ENCODE results near the gene TTC16.

Gene TTC16

GRCh38 chr9:127722055-127722745 is 6.3 kb downstream of the TTC16 start:
- no peak for DNase-seq

GRCh38 chr9:127723013-127723412 is 7.1 kb downstream of the TTC16 start:
- no peak for DNase-seq

DNA sequence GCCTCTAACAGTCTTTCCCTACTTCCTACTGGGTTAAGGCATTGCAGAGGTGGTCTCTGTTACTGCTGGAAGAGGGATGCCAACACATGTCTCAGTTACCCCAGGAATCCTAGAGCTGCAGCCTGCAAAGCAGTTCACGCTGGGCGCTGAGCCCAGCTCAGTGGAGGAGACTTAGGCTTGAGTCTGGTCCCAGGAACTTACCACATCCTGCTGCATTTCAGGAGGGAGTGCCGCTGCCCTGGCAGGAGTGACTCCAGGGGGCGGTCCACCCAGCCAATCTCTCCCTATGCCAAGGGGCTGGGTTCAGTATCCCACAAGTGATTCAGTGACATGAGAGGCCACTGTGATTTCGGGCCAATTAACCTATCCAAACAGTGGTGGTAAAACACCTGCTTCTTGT is 7.6 kb downstream of the TTC16 start:
- DNase-seq = no peak

- DNase-seq = no peak
Observed at GRCh38 chr9:127724012-127724411, 8.1 kb downstream of the TTC16 start.

GRCh38 chr9:127726871-127727270 is 11.0 kb downstream of the TTC16 start:
- DNase-seq = no peak

GRCh38 chr9:127728808-127729207 is 12.9 kb downstream of the TTC16 start:
- DNase-seq = no peak

GRCh38 chr9:127729522-127730256 is 13.8 kb downstream of the TTC16 start:
- DNase-seq = no peak

DNA sequence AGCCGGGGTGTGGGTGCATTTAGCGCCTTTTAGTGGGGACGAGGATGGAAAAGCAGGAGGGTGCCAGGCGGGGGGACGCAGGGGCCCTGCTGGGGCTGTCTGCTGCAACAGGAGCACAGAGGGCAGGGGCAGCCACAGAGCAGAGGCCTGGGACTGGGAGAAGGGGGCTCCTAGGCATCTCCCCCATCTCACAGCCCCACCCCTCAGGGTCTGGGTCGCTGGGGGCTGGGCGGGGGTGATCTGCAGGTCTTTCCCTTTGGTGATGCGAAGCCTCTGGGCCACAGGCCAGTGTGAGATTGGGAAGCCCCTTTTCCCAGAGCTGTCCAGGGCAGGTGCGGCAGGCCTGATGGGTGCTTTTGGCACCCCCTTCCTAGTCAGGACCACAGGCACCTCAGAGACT is 14.4 kb downstream of the TTC16 start:
- DNase-seq = no peak

GRCh38 chr9:127730799-127731410 is 15.0 kb downstream of the TTC16 start:
- DNase-seq = no peak

- no peak for DNase-seq
Observed at GRCh38 chr9:127731938-127732337, 16.1 kb downstream of the TTC16 start.

- DNase-seq = no peak
Observed at GRCh38 chr9:127732444-127732843, 16.6 kb downstream of the TTC16 start.

- no peak for DNase-seq
Observed at GRCh38 chr9:127733614-127734013, 17.7 kb downstream of the TTC16 start.

- no peak for DNase-seq
Observed at GRCh38 chr9:127734247-127734746, 18.4 kb downstream of the TTC16 start.

DNA sequence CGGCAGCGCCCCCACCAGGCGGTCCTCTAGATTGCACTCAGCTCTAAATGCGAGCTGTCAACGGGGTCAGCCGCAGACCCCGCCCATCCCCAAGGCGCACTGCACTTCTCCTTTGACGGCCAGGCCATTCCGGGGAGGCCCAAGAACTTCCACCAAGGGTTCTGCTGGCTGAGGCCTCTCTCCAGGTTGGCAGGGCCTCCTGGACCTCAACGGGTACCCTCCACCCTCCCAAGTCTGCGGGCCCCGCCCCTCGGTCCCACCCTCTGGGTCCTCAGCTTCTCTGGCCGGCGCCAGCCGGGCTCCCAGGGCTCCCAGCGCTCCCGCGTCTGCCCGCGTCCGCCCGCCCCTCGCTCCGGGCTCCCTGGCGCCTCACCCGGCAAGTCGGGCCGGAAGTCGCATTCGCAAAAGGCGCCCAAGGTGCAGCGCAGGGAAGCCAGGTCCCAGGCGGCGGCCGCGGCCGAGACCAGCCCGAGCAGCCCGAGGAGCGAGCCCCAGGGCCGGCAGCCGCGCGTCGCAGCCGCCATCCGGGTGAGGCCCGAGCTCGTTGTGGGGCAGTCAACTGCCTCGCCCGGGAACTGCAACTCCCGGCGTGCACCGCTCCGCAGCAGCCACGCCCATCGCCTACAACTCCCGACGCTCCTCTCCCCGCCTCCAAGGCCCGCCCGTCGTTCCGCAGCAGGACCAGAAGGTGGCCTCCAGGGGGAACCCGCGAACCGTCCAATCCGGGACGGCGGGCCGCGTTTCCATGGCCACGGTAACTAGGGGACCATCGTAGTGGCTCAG is 19.1 kb downstream of the TTC16 start, which contains the start of gene TOR2A:
TSS of gene TOR2A (minus strand) at position 548 of the 783 bp plus-strand sequence. CDS start at position 524, 24 bp downstream.
- DNase-seq = peak; percentile 72 to 93

GRCh38 chr9:127735530-127736185 is 19.8 kb downstream of the TTC16 start:
- DNase-seq = no peak

DNA sequence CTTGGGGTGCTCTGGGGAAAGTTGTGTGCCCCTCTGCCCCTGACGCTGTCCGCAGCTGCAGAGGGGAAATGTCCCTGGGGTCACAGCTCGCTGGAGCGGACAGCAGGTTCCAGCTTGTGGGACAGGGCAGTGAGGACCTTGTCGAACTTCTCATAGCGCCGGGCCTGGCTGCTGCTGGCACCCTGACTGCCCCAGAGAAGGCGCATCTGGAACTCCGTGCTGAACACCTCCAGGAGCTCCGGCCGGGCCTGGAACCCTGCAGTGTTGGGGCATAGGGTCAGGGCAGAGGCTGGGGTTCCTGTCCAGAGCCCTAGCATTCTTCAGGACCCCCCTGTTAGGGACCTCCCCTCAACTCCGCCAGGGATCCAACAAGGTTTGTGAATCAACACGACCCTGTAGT is 22.8 kb downstream of the TTC16 start:
- DNase-seq = no peak

DNA sequence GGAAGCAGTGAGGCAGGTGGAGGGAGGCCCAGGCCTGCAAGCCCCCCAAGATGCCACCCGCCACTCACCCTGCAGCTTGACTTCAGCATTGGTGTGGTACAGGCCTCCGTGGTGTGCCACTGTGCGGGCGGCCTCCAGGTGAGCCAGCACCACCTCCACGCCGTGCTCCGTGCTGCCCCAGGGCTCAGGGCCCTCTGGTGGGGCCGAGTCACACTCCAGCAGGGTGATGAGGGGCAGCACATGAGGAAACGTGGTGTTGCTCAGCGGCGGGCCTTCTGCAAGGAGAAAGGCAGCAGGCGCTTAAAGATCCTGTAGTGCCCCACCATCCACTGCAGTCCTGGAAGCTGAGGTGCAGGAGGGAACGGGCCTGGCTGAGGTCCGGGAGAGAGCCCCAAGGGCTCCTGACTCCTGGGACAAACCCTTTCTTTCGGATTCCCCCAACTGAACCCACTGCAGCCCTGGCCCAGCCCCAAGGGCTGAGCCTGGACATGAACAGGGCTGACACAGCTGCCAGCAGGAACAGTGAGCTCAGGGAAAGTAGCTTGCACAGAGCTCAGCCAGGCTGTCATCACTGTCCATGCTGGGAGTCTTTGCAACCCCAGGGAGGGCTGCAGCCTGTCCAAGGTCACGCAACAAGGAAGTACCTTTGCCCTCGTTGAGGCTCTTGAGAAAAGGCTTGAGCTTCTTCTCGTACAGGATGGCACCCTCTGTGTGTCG is 23.9 kb downstream of the TTC16 start:
- DNase-seq = no peak

- DNase-seq = no peak
Observed at GRCh38 chr9:127741831-127742434, 26.1 kb downstream of the TTC16 start.

DNA sequence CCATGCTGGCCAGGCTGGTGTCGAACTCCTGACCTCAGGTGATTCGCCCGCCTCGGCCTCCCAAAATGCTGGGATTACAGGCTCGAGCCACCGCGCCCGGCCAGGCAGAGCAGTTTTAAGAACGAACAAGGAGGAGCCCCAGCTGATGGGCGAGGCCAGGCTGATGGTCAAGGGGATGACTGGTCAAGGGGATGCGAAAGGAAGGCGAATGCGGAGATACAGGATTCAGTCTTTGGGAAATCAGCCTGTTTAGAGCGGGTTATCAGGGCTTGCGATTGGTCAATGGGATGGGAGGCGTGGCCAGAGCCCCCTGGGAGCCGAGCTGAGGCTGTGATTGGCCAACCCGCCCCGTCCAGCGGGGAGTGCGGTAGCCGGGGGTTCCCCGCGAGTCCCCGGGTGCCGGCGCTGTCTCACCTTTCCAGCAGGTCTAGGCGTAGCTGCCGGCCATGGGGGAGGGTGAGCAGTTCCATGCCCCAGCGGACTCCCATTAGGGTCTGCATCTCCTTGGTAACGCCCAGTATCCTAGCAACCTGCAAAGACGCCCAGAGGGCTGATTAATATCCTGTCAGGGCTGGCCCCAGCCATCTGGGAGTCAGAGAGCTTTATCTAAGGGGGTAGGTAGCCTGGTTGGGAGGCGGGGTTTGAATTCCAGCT is 26.7 kb downstream of the TTC16 start:
- peak; percentile 1 to 5 for DNase-seq

GRCh38 chr9:127744398-127745110 is 28.7 kb downstream of the TTC16 start:
- DNase-seq = no peak

Measured in NCI-H187 (cell line).